DOHH2 (cell line): ENCODE measurements around the gene GPR152.
"Not testable (repeated sequence)": the region's sequence is repeated elsewhere in the genome, so short reads cannot be mapped to it uniquely, and the experiment has no call there.

Experiments
- CTCF ChIP-seq: fragments of 200-600 bp; sonication (generic); IDR thresholded peaks from one replicate; pipeline ENCODE4 v1.5.1; 2014; ENCODE audit warnings: antibody characterized with exemption, mild to moderate bottlenecking, low read depth, low read length; ENCODE audit not compliant: poor library complexity, severe bottlenecking
- EZH2phosphoT487 ChIP-seq: fragments of 200-600 bp; sonication (generic); IDR thresholded peaks from 2 replicates; pipeline ENCODE4 v1.6.1; 2017; ENCODE audit warnings: borderline replicate concordance, mild to moderate bottlenecking, antibody characterized with exemption, low read length, moderate library complexity, mixed read lengths

- not testable (repeated sequence) for TF ChIP-seq CTCF, EZH2phosphoT487
These were observed 49.4 kb downstream of the GPR152 start for GRCh38 chr11:67403085-67403484.
